HepG2 (cell line): ENCODE measurements around the gene YY1. TPM values are rescaled to one million over a fixed set of nuclear protein-coding genes. Genes with fewer than 3 reads are reported as not detected.

Experiments
- KLF6 ChIP-seq: IDR thresholded peaks from 2 replicates; pipeline ENCODE4 v1.8.0; 2016; ENCODE audit warnings: missing biosample characterization, missing genetic modification reagents
- NFE2 ChIP-seq: sonication (generic); formaldehyde crosslinking; IDR thresholded peaks from 2 replicates; pipeline ENCODE4 v1.4.0; 2020; ENCODE audit warnings: missing genetic modification reagents
- NFIB ChIP-seq: sonication (generic); formaldehyde crosslinking; IDR thresholded peaks from 2 replicates; pipeline ENCODE4 v1.9.0; 2021; ENCODE audit warnings: missing genetic modification reagents, mild to moderate bottlenecking, borderline replicate concordance
- SATB2 ChIP-seq: sonication (generic); formaldehyde crosslinking; IDR thresholded peaks from 2 replicates; pipeline ENCODE4 v1.5.0; 2020; ENCODE audit warnings: missing genetic modification reagents
- SRY ChIP-seq: sonication (generic); formaldehyde crosslinking; IDR thresholded peaks from 2 replicates; pipeline ENCODE4 v1.8.0; 2022; ENCODE audit warnings: mild to moderate bottlenecking, missing genetic modification reagents
- ZBTB40 ChIP-seq, 2 experiments: fragments of 450-650 bp in 1 of 2; sonication (generic) in 1 of 2; formaldehyde crosslinking in 1 of 2; IDR thresholded peaks; 2 replicates each; pipeline versions ENCODE4 v1.6.1 to v1.8.0; 2016 to 2022; ENCODE audit warnings: antibody characterized with exemption in 1 of 2, mild to moderate bottlenecking in 1 of 2, missing genetic modification reagents in 1 of 2
- ZNF17 ChIP-seq: sonication (generic); formaldehyde crosslinking; IDR thresholded peaks from 2 replicates; pipeline ENCODE4 v1.5.0; 2020; ENCODE audit warnings: mild to moderate bottlenecking, missing genetic modification reagents
- ZNF337 ChIP-seq: sonication (generic); formaldehyde crosslinking; IDR thresholded peaks from 2 replicates; pipeline ENCODE4 v1.5.1; 2020; ENCODE audit warnings: missing genetic modification reagents, low read depth, mild to moderate bottlenecking, borderline replicate concordance
- polyA plus RNA-seq, 8 experiments: library from polyadenylated mRNA; depleted of rRNA in 3 of 8; stranded (reverse) in 7 of 8; unstranded in 1 of 8; fragments of >200 nt; fragmentation: Illumina TruSeq in 4 of 8; extraction: Trizol in 4 of 8; gene quantifications; 2 replicates each; pipeline versions ENCODE4 v1.2.1 to v1.2.3, GENCODE V29; 2011 to 2016; ENCODE audit warnings: low read depth in 4 of 8, missing spikeins in 1 of 8, mixed read lengths in 1 of 8; ENCODE audit not compliant: insufficient read depth in 1 of 8
- total RNA-seq, 5 experiments: library from RNA; depleted of rRNA; stranded (reverse); fragments of >200 nt; fragmentation: Illumina TruSeq; extraction: Trizol; gene quantifications; 2 replicates each; pipeline ENCODE4 v1.2.3, GENCODE V29; 2016; ENCODE audit warnings: low read depth in 1 of 5
- TF ChIP-seq, protein P1 (sequence below): sonication (generic); formaldehyde crosslinking; IDR thresholded peaks from 2 replicates; pipeline ENCODE4 v1.5.1; 2020; ENCODE audit warnings: mild to moderate bottlenecking, missing genetic modification reagents, borderline replicate concordance
- TF ChIP-seq, protein P2 (sequence below): sonication (generic); formaldehyde crosslinking; IDR thresholded peaks from 2 replicates; pipeline ENCODE4 v1.5.0; 2020; ENCODE audit warnings: missing genetic modification reagents

Gene YY1
- total and polyA plus RNA-seq, 2 of the 13 experiments (the other 11 are each of a cell fraction or from before 2014, with no cell fraction given) = 29.4 to 68.1 TPM

- TF ChIP-seq KLF6 (CRISPR knock-in tag) (peak; percentile 26; the same call in 1 of the 2 replicates), ZNF337 (CRISPR knock-in tag) (no peak), NFIB (no peak), SATB2 (CRISPR knock-in tag) (no peak), ZBTB40 (IDR thresholded peaks at IDR 0.05) (no peak), ZBTB40 (CRISPR knock-in tag; IDR thresholded peaks at IDR 0.05) (peak; percentile 49; the same call in 1 of the 2 replicates), SRY (CRISPR knock-in tag) (peak; percentile 79; the same call in 1 of the 2 replicates), ZNF17 (CRISPR knock-in tag) (no peak), NFE2 (CRISPR knock-in tag) (0 out of 2 replicates have a peak, but pooled peaks have one; percentile 16)
- TF ChIP-seq, protein P1, sequence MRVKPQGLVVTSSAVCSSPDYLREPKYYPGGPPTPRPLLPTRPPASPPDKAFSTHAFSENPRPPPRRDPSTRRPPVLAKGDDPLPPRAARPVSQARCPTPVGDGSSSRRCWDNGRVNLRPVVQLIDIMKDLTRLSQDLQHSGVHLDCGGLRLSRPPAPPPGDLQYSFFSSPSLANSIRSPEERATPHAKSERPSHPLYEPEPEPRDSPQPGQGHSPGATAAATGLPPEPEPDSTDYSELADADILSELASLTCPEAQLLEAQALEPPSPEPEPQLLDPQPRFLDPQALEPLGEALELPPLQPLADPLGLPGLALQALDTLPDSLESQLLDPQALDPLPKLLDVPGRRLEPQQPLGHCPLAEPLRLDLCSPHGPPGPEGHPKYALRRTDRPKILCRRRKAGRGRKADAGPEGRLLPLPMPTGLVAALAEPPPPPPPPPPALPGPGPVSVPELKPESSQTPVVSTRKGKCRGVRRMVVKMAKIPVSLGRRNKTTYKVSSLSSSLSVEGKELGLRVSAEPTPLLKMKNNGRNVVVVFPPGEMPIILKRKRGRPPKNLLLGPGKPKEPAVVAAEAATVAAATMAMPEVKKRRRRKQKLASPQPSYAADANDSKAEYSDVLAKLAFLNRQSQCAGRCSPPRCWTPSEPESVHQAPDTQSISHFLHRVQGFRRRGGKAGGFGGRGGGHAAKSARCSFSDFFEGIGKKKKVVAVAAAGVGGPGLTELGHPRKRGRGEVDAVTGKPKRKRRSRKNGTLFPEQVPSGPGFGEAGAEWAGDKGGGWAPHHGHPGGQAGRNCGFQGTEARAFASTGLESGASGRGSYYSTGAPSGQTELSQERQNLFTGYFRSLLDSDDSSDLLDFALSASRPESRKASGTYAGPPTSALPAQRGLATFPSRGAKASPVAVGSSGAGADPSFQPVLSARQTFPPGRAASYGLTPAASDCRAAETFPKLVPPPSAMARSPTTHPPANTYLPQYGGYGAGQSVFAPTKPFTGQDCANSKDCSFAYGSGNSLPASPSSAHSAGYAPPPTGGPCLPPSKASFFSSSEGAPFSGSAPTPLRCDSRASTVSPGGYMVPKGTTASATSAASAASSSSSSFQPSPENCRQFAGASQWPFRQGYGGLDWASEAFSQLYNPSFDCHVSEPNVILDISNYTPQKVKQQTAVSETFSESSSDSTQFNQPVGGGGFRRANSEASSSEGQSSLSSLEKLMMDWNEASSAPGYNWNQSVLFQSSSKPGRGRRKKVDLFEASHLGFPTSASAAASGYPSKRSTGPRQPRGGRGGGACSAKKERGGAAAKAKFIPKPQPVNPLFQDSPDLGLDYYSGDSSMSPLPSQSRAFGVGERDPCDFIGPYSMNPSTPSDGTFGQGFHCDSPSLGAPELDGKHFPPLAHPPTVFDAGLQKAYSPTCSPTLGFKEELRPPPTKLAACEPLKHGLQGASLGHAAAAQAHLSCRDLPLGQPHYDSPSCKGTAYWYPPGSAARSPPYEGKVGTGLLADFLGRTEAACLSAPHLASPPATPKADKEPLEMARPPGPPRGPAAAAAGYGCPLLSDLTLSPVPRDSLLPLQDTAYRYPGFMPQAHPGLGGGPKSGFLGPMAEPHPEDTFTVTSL (CRISPR knock-in tag) = no peak
- TF ChIP-seq, protein P2, sequence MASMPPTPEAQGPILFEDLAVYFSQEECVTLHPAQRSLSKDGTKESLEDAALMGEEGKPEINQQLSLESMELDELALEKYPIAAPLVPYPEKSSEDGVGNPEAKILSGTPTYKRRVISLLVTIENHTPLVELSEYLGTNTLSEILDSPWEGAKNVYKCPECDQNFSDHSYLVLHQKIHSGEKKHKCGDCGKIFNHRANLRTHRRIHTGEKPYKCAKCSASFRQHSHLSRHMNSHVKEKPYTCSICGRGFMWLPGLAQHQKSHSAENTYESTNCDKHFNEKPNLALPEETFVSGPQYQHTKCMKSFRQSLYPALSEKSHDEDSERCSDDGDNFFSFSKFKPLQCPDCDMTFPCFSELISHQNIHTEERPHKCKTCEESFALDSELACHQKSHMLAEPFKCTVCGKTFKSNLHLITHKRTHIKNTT (CRISPR knock-in tag) = no peak
Measured at GRCh38 chr14:100285021-100285912, 46.3 kb downstream of the YY1 start (continued).
